ENCODE results near the gene TMPRSS5. TPM values are rescaled to one million over a fixed set of nuclear protein-coding genes. Genes with fewer than 3 reads are reported as not detected.

Gene TMPRSS5
- 10 to 100 TPM; 35.0 to 42.2 (median 41.9) TPM for total RNA-seq

- Histone ChIP-seq H3K9me3 (peaks cover 0 to 19% (median 6%) of the 10 kb centered on the region in 4 donors), H3K27me3 (no peaks in the 10 kb centered on the region), H3K27ac (peak within 1 kb of the TSS; percentile 73 to 95 (median 82)), H3K4me3 (peak within 1 kb of the TSS; percentile 22 to 39 (median 29)), H3K4me1 (peaks cover 0 to 10% (median 4%) of the 10 kb centered on the region in 4 donors), H3K36me3 (peaks cover 0 to 13% (median 0%) of the 10 kb centered on the region in 3 donors)
- WGBS, 2 donors, result 52 to 64% methylated on average over 6 to 7 of the region's 7 CpGs
- DNase-seq (ENCODE audit: low spot score in 2 of 2), result peak in 1 of 2 donors; percentile 19
- peak; percentile 38 to 43 for TF ChIP-seq POLR2A (IDR thresholded peaks at IDR 0.05)
- no peak for TF ChIP-seq CTCF (IDR thresholded peaks at IDR 0.05)
- TF ChIP-seq EP300 (IDR thresholded peaks at IDR 0.05), result peak; percentile 15 to 96
Measured at GRCh38 chr11:113705871-113706655, at the start of gene TMPRSS5. Gene TMPRSS5, minus strand, starts transcription at chr11:113706308. Its CDS starts 84 bp downstream, at chr11:113706224.

GRCh38 chr11:113752932-113753331 lies 46.8 kb upstream of the TMPRSS5 start:
- Histone ChIP-seq H3K36me3 (peaks cover 0 to 60% (median 0%) of the 10 kb centered on the region in 3 donors), H3K27ac (no peak overlapping the region), H3K9me3 (no peaks in the 10 kb centered on the region), H3K4me1 (no peaks in the 10 kb centered on the region), H3K4me3 (no peak overlapping the region), H3K27me3 (no peaks in the 10 kb centered on the region)
- DNase-seq (ENCODE audit: low spot score in 2 of 2), result no peak
- TF ChIP-seq EP300 (IDR thresholded peaks at IDR 0.05) (no peak), POLR2A (IDR thresholded peaks at IDR 0.05) (no peak), CTCF (IDR thresholded peaks at IDR 0.05) (no peak)
- 97% methylated on average over 3 of the region's 3 CpGs for WGBS, 2 donors

- no peak for DNase-seq (ENCODE audit: low spot score in 2 of 2)
- no peak overlapping the region for H3K27ac ChIP-seq
- peaks cover 2 to 96% (median 5%) of the 10 kb centered on the region in 3 donors for H3K36me3 ChIP-seq
- TF ChIP-seq CTCF (IDR thresholded peaks at IDR 0.05) (no peak), POLR2A (IDR thresholded peaks at IDR 0.05) (no peak), EP300 (IDR thresholded peaks at IDR 0.05) (no peak)
- H3K9me3 ChIP-seq, result no peaks in the 10 kb centered on the region
- WGBS, 2 donors, result 100% methylated on average over 1 of the region's 1 CpG
- no peaks in the 10 kb centered on the region for H3K27me3 ChIP-seq
- H3K4me3 ChIP-seq, result no peak overlapping the region
- H3K4me1 ChIP-seq, result peaks cover 0 to 8% (median 0%) of the 10 kb centered on the region in 4 donors
Measured at GRCh38 chr11:113736323-113736722, 30.2 kb upstream of the TMPRSS5 start.

GRCh38 chr11:113732092-113732491 lies 26.0 kb upstream of the TMPRSS5 start:
- Histone ChIP-seq H3K4me3 (no peak overlapping the region), H3K27ac (no peak overlapping the region), H3K36me3 (peaks cover 2 to 55% (median 5%) of the 10 kb centered on the region in 3 donors), H3K9me3 (no peaks in the 10 kb centered on the region), H3K27me3 (no peaks in the 10 kb centered on the region), H3K4me1 (peaks cover 0 to 26% (median 0%) of the 10 kb centered on the region in 4 donors)
- no peak for DNase-seq (ENCODE audit: low spot score in 2 of 2)
- no peak for TF ChIP-seq CTCF (IDR thresholded peaks at IDR 0.05)
- no peak for TF ChIP-seq POLR2A (IDR thresholded peaks at IDR 0.05)
- no peak for TF ChIP-seq EP300 (IDR thresholded peaks at IDR 0.05)
- WGBS, 2 donors, result 74 to 76% methylated on average over 5 of the region's 5 CpGs

All from tibial nerve (tissue), 4 donors.